Activated CD4-positive, alpha-beta T cell treated with anti-CD3 and anti-CD28 coated beads for 36 hours (primary cell): ENCODE data around the gene KLC1. TPM values are rescaled to one million over a fixed set of nuclear protein-coding genes. Genes with fewer than 3 reads are reported as not detected.
A peak's percentile ranks its signal among the peaks of the same experiment; 100 is the strongest.

Experiments used
- ATAC-seq: fragments of 200-7000 bp; cut with Tn5 transposase; one replicate; pipeline ENCODE4 v1.10.0; 2021; ENCODE audit warnings: mild to moderate bottlenecking, moderate library complexity
- CTCF ChIA-PET: fragments of 350-600 bp; sonication (Branson Sonifier 250); formaldehyde crosslinking; loops from one replicate; lab custom pipeline; 2021; ENCODE audit warnings: antibody characterized with exemption; lab: Charles Lee
- POLR2A ChIA-PET: fragments of 350-600 bp; sonication (Branson Sonifier 250); formaldehyde crosslinking; loops from one replicate; lab custom pipeline; 2021; ENCODE audit warnings: antibody characterized with exemption, inconsistent platforms; lab: Charles Lee
- DNase-seq: peaks from one replicate; pipeline ENCODE4 v3.0.0-alpha.2; 2020
- H3K27ac Mint-ChIP-seq: one replicate; pipeline ENCODE4 v1.8.0; 2021; ENCODE audit warnings: mixed read lengths
- H3K27me3 Mint-ChIP-seq: one replicate; pipeline ENCODE4 v1.8.0; 2021; ENCODE audit warnings: mixed read lengths
- H3K36me3 Mint-ChIP-seq: one replicate; pipeline ENCODE4 v1.8.0; 2021; ENCODE audit warnings: low read depth, mixed read lengths
- H3K4me1 Mint-ChIP-seq: one replicate; pipeline ENCODE4 v1.8.0; 2021; ENCODE audit warnings: mixed read lengths
- H3K4me3 Mint-ChIP-seq: one replicate; pipeline ENCODE4 v1.8.0; 2021; ENCODE audit warnings: mild to moderate bottlenecking, moderate library complexity, mixed read lengths
- H3K9me3 Mint-ChIP-seq: one replicate; pipeline ENCODE4 v1.8.0; 2021; ENCODE audit warnings: low read depth, mixed read lengths
- intact Hi-C, 2 experiments: fragments of 100-400 bp; cut with DNase I in 1 of 2; cut with micrococcal nuclease in 1 of 2; formaldehyde crosslinking; loops; one replicate each; pipeline versions ENCODE4 v1.14.2 to v1.15.1; 2022 to 2024; cut with DNase I, micrococcal nuclease
- total RNA-seq, 2 experiments: library from RNA; stranded (reverse); gene quantifications; one replicate each; pipeline ENCODE4 v1.2.3, GENCODE V29; 2021

Gene KLC1
- total RNA-seq, 2 experiments from 2014 or later: 97.4 to 113 TPM

DNA sequence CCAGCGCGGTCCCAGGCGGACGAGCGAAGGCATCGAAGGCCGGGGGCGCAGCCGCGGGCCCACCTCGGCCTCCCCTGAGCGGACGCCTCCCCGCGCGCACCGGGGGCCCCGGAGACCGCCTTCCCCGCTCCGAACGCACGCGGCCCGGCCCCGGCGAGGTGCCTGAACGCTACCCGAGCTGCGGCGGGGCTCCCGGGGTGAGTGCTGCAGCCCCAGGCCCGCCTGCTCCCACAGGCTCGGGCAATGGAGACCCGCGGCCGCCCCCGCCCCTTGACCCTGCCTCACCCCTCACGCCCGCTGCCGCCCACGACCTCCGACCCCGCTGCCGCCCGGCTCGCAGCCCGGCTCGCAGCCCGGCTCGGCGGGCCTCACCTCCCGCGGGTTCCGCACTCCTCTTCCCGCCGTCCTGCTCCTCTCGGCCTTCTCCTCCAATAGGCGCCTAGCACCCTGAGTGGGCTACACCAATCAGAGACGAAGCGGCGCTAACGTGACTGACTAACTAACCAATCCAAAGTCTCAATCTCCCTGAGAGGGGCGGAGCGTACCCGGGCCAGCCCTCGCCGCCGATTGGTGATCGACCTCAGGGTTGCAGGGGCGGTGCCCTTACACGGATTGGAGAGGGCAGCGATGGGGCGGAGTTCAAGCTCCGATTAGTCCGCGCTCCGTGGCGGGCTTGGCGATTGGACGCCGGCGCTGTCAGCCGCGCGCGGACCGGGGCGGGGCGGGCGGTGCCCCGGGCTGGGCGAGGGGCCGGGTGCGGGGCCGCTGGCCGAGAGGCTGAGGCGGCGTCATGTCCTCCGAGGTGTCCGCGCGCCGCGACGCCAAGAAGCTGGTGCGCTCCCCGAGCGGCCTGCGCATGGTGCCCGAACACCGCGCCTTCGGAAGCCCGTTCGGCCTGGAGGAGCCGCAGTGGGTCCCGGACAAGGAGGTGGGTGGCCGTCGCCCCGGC lies 86.3 kb downstream of the KLC1 start, which contains the start of the genes XRCC3 and ZFYVE21:
XRCC3 (minus strand) TSS at position 400 of the 949 bp plus-strand sequence. CDS start 4,364 bp downstream, outside the sequence.
ZFYVE21 (plus strand) TSS at position 759 of the 949 bp plus-strand sequence; CDS start at position 791, 32 bp downstream.
- intact Hi-C loops: loop anchor here (1.0 to 10.0 kb wide), 13 partner anchors 86 to 1953 kb away; partner anchors contain the start of genes KLC1 (in 2 of the 2), BAG5 (in 1 of the 2), CDCA4 (in 1 of the 2) and COA8 (in 1 of the 2)
- CTCF ChIA-PET: interaction anchor here (0.6 to 1.0 kb wide), 3 partner anchors 35 to 201 kb away, joined by 3 read pairs; no protein-coding TSS in a partner anchor
- ATAC-seq (peak; percentile 96), DNase-seq (peak; percentile 100)
- peak within 1 kb of the TSS; percentile 60 for H3K27ac Mint-ChIP-seq
- no peaks in the 10 kb centered on the region for H3K9me3 Mint-ChIP-seq
- H3K4me1 Mint-ChIP-seq: peaks cover 49% of the 10 kb centered on the region
- H3K27me3 Mint-ChIP-seq: no peaks in the 10 kb centered on the region
- peaks cover 25% of the 10 kb centered on the region for H3K36me3 Mint-ChIP-seq
- POLR2A ChIA-PET: interaction anchor here (0.5 to 1.0 kb wide), 6 partner anchors 9 to 910 kb away, joined by 3 to 4 read pairs (median 3); no protein-coding TSS in a partner anchor
- H3K4me3 Mint-ChIP-seq: peak within 1 kb of the TSS; percentile 81

GRCh38 chr14:103716091-103716801 lies 87.2 kb downstream of the KLC1 start:
- H3K27ac Mint-ChIP-seq: peak overlapping the region; percentile 19
- H3K4me1 Mint-ChIP-seq: peaks cover 53% of the 10 kb centered on the region
- H3K36me3 Mint-ChIP-seq: peaks cover 20% of the 10 kb centered on the region
- ChIA-PET POLR2A (interaction anchor here (0.5 to 1.0 kb wide), 5 partner anchors 10 to 909 kb away, joined by 3 to 4 read pairs (median 3); no protein-coding TSS in a partner anchor), CTCF (interaction anchor here (0.6 to 1.0 kb wide), 3 partner anchors 36 to 200 kb away, joined by 3 read pairs; no protein-coding TSS in a partner anchor)
- no peak for ATAC-seq
- no peaks in the 10 kb centered on the region for H3K9me3 Mint-ChIP-seq
- H3K27me3 Mint-ChIP-seq: no peaks in the 10 kb centered on the region
- peak; percentile 44 for DNase-seq
- peak overlapping the region; percentile 81 for H3K4me3 Mint-ChIP-seq
- intact Hi-C loops: loop anchor here in 1 of 2 experiments (5.0 to 10.0 kb wide), 3 partner anchors 1121 to 1954 kb away; partner anchors contain the start of genes PPP2R5C and RCOR1

DNA sequence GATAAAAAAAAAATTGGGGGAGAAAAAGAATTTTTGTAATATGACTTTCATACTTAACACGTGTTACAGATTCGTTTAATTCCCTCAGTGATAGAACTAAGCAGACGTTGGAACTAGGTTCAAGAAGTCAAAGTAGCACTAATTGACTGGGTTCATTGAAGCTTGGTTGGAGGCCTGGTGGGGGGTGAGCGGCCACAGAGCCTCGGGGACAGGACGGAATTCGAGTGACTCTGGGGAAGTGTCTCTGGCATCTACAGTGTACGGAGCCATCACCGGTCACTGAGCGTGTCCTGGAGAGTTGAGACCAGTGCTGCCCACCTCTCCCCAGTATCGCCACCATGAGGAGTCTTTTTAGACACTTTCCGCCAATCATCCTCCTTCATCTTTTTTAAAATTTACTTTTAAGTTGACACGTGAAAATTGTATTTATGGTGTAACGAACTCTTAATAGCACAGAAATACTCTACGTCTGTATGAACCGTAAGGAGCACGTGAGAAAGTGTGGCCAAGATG lies 87.9 kb downstream of the KLC1 start:
- no peaks in the 10 kb centered on the region for H3K27me3 Mint-ChIP-seq

GRCh38 chr14:103718572-103718971 lies 89.6 kb downstream of the KLC1 start:
- POLR2A ChIA-PET: no interaction called here
- CTCF ChIA-PET: interaction anchor here (0.7 kb wide), 1 partner anchor 157 kb away, joined by 4 read pairs; no protein-coding TSS in a partner anchor
- Mint-ChIP-seq H3K4me3 (no peak overlapping the region), H3K27ac (no peak overlapping the region), H3K36me3 (peaks cover 8% of the 10 kb centered on the region), H3K27me3 (no peaks in the 10 kb centered on the region), H3K4me1 (peaks cover 51% of the 10 kb centered on the region), H3K9me3 (no peaks in the 10 kb centered on the region)
- intact Hi-C loops: loop anchor here in 1 of 2 experiments (5.0 to 10.0 kb wide), 3 partner anchors 1124 to 1956 kb away; partner anchors contain the start of genes PPP2R5C and RCOR1
- DNase-seq (no peak), ATAC-seq (no peak)

More for the DNA sequence above, 87.9 kb downstream of the KLC1 start:
- ATAC-seq (no peak), DNase-seq (no peak)
- peaks cover 59% of the 10 kb centered on the region for H3K4me1 Mint-ChIP-seq
- H3K9me3 Mint-ChIP-seq: no peaks in the 10 kb centered on the region
- peaks cover 18% of the 10 kb centered on the region for H3K36me3 Mint-ChIP-seq
- intact Hi-C loops: loop anchor here in 1 of 2 experiments (5.0 to 10.0 kb wide), 3 partner anchors 1122 to 1955 kb away; partner anchors contain the start of genes PPP2R5C and RCOR1
- ChIA-PET CTCF (no interaction called here), POLR2A (no interaction called here)
- H3K4me3 Mint-ChIP-seq: peak overlapping the region; percentile 81
- no peak overlapping the region for H3K27ac Mint-ChIP-seq

DNA sequence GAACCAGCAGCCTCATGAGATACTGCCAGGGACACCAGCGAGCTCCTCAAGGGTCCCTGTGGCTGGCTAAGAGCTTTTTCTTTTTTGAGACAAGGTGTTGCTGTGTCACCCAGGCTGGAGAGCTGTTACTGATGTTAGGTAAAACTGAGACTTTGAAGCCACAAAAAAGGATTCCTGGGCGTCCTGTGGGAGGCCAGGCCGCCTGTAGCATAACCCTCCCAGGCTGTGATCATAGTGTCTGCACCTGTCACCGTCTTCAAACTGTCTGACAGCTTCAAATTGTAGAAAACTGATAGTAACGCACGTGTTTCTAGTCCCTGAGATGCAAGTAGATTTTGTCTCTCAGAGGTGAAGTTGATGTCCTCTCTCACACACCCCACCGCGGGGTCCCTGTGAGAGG lies 90.7 kb downstream of the KLC1 start:
- Mint-ChIP-seq H3K27ac (no peak overlapping the region), H3K36me3 (peaks cover 3% of the 10 kb centered on the region), H3K4me1 (peaks cover 44% of the 10 kb centered on the region), H3K4me3 (no peak overlapping the region), H3K9me3 (no peaks in the 10 kb centered on the region), H3K27me3 (no peaks in the 10 kb centered on the region)
- intact Hi-C loops: loop anchor here in 1 of 2 experiments (5.0 to 10.0 kb wide), 3 partner anchors 1125 to 1957 kb away; partner anchors contain the start of genes PPP2R5C and RCOR1
- POLR2A ChIA-PET: no interaction called here
- ATAC-seq: no peak
- no peak for DNase-seq
- CTCF ChIA-PET: no interaction called here

DNA sequence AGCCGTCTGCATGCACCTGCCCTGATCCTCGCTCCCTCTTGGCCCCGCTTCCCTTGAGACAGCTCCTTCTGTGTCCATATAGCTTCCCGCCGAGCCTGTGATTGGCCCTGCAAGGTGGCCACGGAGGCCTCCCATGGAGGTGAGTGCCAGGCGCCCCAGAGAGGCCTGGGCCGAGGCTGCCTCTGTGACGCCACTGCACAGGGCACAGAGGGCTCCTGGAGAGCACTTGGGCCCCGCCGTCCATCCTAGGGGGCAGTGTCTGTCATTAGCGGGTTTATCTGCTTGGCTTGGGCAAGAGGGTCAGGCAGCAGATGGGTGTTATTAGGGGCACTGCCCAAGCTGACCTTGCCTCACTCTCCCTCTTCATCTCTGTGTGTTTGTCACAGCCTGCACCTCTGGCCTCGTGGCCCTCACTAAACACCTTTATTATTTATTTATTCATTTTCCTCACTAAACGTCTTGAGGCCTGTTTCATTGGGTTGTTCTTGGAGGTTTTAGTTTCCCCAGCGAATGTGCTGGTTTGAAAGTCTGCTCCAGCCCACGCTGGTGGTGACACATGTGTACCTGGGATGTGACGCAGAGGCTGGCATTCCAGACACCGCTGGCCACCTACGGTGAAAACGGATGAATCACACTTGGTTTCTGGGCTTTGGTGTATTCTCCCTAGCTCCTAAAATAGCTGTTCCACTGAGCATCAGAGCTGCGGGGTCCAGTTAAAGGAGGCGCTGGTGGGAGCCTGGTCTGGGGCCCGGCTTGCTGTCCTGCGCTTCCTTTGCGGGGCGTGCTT lies 92.5 kb downstream of the KLC1 start:
- Mint-ChIP-seq H3K36me3 (no peaks in the 10 kb centered on the region), H3K27ac (no peak overlapping the region), H3K27me3 (no peaks in the 10 kb centered on the region), H3K4me3 (no peak overlapping the region), H3K9me3 (no peaks in the 10 kb centered on the region), H3K4me1 (peaks cover 43% of the 10 kb centered on the region)
- CTCF ChIA-PET: interaction anchor here (0.6 to 1.0 kb wide), 2 partner anchors 215 to 1158 kb away, joined by 3 read pairs; no protein-coding TSS in a partner anchor
- ATAC-seq: peak; percentile 78
- intact Hi-C loops: no loop called here
- POLR2A ChIA-PET: no interaction called here
- DNase-seq: peak; percentile 70

- no peaks in the 10 kb centered on the region for H3K36me3 Mint-ChIP-seq
- H3K4me3 Mint-ChIP-seq: no peak overlapping the region
- ChIA-PET POLR2A (no interaction called here), CTCF (no interaction called here)
- H3K27me3 Mint-ChIP-seq: no peaks in the 10 kb centered on the region
- H3K27ac Mint-ChIP-seq: no peak overlapping the region
- DNase-seq: no peak
- ATAC-seq: no peak
- peaks cover 26% of the 10 kb centered on the region for H3K4me1 Mint-ChIP-seq
- no peaks in the 10 kb centered on the region for H3K9me3 Mint-ChIP-seq
- intact Hi-C loops: no loop called here
Observed at GRCh38 chr14:103723748-103724081, 94.7 kb downstream of the KLC1 start.

- DNase-seq (no peak), ATAC-seq (no peak)
- intact Hi-C loops: no loop called here
- no peak overlapping the region for H3K4me3 Mint-ChIP-seq
- no peaks in the 10 kb centered on the region for H3K27me3 Mint-ChIP-seq
- POLR2A ChIA-PET: no interaction called here
- peaks cover 24% of the 10 kb centered on the region for H3K4me1 Mint-ChIP-seq
- H3K9me3 Mint-ChIP-seq: no peaks in the 10 kb centered on the region
- CTCF ChIA-PET: no interaction called here
- no peak overlapping the region for H3K27ac Mint-ChIP-seq
- no peaks in the 10 kb centered on the region for H3K36me3 Mint-ChIP-seq
Observed at GRCh38 chr14:103724116-103724515, 95.1 kb downstream of the KLC1 start.

GRCh38 chr14:103725001-103725682 lies 96.1 kb downstream of the KLC1 start:
- CTCF ChIA-PET: interaction anchor here (0.5 kb wide), 1 partner anchor 249 kb away, joined by 3 read pairs; no protein-coding TSS in a partner anchor
- no peaks in the 10 kb centered on the region for H3K9me3 Mint-ChIP-seq
- H3K36me3 Mint-ChIP-seq: peaks cover 2% of the 10 kb centered on the region
- intact Hi-C loops: no loop called here
- no peaks in the 10 kb centered on the region for H3K27me3 Mint-ChIP-seq
- POLR2A ChIA-PET: no interaction called here
- ATAC-seq: no peak
- H3K27ac Mint-ChIP-seq: no peak overlapping the region
- peaks cover 14% of the 10 kb centered on the region for H3K4me1 Mint-ChIP-seq
- H3K4me3 Mint-ChIP-seq: no peak overlapping the region
- DNase-seq: no peak
